Hepatocyte (in vitro differentiated cells): ENCODE results near the gene DENND1A. TPM values are rescaled to one million over a fixed set of nuclear protein-coding genes. Genes with fewer than 3 reads are reported as not detected.

ENCODE experiments used
- DNase-seq: peaks from one replicate; pipeline ENCODE4 v3.0.0-alpha.2; 2016; ENCODE audit warnings: low spot score
- H2AFZ ChIP-seq: fragments of 200-600 bp; sonication (generic); 2 replicates; pipeline ENCODE4 v1.6.0; 2016; ENCODE audit warnings: antibody characterized with exemption, mild to moderate bottlenecking
- H3K27ac ChIP-seq: fragments of 200-600 bp; sonication (generic); 2 replicates; pipeline ENCODE4 v1.5.1; 2016; ENCODE audit warnings: mild to moderate bottlenecking
- H3K27me3 ChIP-seq: fragments of 200-600 bp; sonication (generic); 2 replicates; pipeline ENCODE4 v1.6.1; 2016
- H3K36me3 ChIP-seq: fragments of 200-600 bp; sonication (generic); replicated peaks from 2 replicates; pipeline ENCODE4 v1.5.1; 2016; ENCODE audit warnings: low read depth; ENCODE audit not compliant: insufficient read depth
- H3K4me1 ChIP-seq: fragments of 200-600 bp; sonication (generic); 2 replicates; pipeline ENCODE4 v1.5.1; 2016; ENCODE audit warnings: mild to moderate bottlenecking, moderate library complexity; ENCODE audit not compliant: insufficient read depth
- H3K4me2 ChIP-seq: fragments of 200-600 bp; sonication (generic); 2 replicates; pipeline ENCODE4 v1.6.0; 2016
- H3K4me3 ChIP-seq: fragments of 200-600 bp; sonication (generic); 2 replicates; pipeline ENCODE4 v1.5.1; 2016; ENCODE audit warnings: mild to moderate bottlenecking
- H3K79me2 ChIP-seq: fragments of 200-600 bp; sonication (generic); 2 replicates; pipeline ENCODE4 v1.6.0; 2017; ENCODE audit warnings: mild to moderate bottlenecking
- H3K9me2 ChIP-seq: fragments of 200-600 bp; sonication (generic); replicated peaks from 2 replicates; pipeline ENCODE4 v1.6.0; 2017; ENCODE audit warnings: mild to moderate bottlenecking; ENCODE audit not compliant: insufficient read depth
- H3K9me3 ChIP-seq: fragments of 200-600 bp; sonication (generic); 2 replicates; pipeline ENCODE4 v1.5.1; 2016; ENCODE audit warnings: low read depth, mild to moderate bottlenecking
- H4K20me1 ChIP-seq: fragments of 200-600 bp; sonication (generic); 2 replicates; pipeline ENCODE4 v1.6.0; 2016; ENCODE audit warnings: mild to moderate bottlenecking; ENCODE audit not compliant: insufficient read depth, poor library complexity, severe bottlenecking
- EZH2 ChIP-seq: fragments of 200-600 bp; sonication (generic); IDR thresholded peaks from 2 replicates; pipeline ENCODE4 v1.6.1; 2016; ENCODE audit warnings: antibody characterized with exemption, mild to moderate bottlenecking, borderline replicate concordance
- EZH2phosphoT487 ChIP-seq: fragments of 200-600 bp; sonication (generic); IDR thresholded peaks from one replicate; pipeline ENCODE4 v1.6.1; 2018; ENCODE audit warnings: antibody characterized with exemption, mild to moderate bottlenecking, low read depth, moderate library complexity; ENCODE audit not compliant: unreplicated experiment, severe bottlenecking
- WGBS: methylation state at CpG from one replicate; pipeline ENCODE4 v1.1.6; 2016; ENCODE audit warnings: low lambda C conversion rate; ENCODE audit errors: missing lambda C conversion rate; 5-methylcytosine and 5-hydroxymethylcytosine counted together
- polyA plus RNA-seq: library from polyadenylated mRNA; unstranded; fragments of >200 nt; fragmentation: Nextera tagmentation; extraction: Ambion mirVana; gene quantifications from 2 replicates; pipeline ENCODE4 v1.2.1, GENCODE V29; 2016
- total RNA-seq: library from RNA; depleted of rRNA; stranded (reverse); fragments of >200 nt; gene quantifications from 2 replicates; pipeline ENCODE4 v1.2.3, GENCODE V29; 2014
- TF ChIP-seq, protein P1 (sequence below): fragments of 200-600 bp; sonication (generic); IDR thresholded peaks from 2 replicates; pipeline ENCODE4 v1.5.1; 2016; ENCODE audit warnings: antibody characterized with exemption, mild to moderate bottlenecking; ENCODE audit not compliant: poor library complexity

Gene DENND1A
- total and polyA plus RNA-seq, 2 experiments from 2014 or later: 24.0 to 28.9 TPM

DNA sequence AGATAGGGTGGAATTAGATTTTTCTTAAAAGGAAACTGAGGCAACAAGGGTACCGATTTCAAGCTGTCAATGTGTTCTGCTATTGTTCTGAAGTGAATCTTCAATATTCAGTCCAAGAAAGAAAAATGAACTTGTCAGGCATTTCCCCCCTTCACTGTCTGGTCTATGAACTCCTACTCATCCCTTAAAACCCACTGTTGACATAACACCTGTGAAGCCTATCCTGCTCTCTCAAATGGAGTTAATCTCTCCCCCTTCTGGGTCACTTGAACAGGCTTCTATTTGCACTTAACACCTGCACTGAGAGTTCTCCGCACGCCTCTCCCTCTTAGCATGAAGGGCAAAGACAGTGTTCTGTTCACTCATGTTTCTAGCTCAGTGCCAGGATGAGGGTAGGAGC lies 429.6 kb downstream of the DENND1A start:
- Histone ChIP-seq H3K9me2 (no peaks in the 10 kb centered on the region), H3K9me3 (no peaks in the 10 kb centered on the region), H3K79me2 (no peaks in the 10 kb centered on the region), H3K27ac (no peak overlapping the region), H3K27me3 (no peaks in the 10 kb centered on the region), H3K4me2 (no peak overlapping the region), H4K20me1 (no peaks in the 10 kb centered on the region), H2AFZ (no peak overlapping the region), H3K4me1 (no peaks in the 10 kb centered on the region), H3K36me3 (no peaks in the 10 kb centered on the region), H3K4me3 (no peak overlapping the region)
- DNase-seq: no peak
- TF ChIP-seq EZH2phosphoT487 (no peak), EZH2 (no peak)
- TF ChIP-seq, protein P1, sequence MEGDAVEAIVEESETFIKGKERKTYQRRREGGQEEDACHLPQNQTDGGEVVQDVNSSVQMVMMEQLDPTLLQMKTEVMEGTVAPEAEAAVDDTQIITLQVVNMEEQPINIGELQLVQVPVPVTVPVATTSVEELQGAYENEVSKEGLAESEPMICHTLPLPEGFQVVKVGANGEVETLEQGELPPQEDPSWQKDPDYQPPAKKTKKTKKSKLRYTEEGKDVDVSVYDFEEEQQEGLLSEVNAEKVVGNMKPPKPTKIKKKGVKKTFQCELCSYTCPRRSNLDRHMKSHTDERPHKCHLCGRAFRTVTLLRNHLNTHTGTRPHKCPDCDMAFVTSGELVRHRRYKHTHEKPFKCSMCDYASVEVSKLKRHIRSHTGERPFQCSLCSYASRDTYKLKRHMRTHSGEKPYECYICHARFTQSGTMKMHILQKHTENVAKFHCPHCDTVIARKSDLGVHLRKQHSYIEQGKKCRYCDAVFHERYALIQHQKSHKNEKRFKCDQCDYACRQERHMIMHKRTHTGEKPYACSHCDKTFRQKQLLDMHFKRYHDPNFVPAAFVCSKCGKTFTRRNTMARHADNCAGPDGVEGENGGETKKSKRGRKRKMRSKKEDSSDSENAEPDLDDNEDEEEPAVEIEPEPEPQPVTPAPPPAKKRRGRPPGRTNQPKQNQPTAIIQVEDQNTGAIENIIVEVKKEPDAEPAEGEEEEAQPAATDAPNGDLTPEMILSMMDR: no peak
- WGBS: 64% methylated on average over 3 of the region's 3 CpGs

DNA sequence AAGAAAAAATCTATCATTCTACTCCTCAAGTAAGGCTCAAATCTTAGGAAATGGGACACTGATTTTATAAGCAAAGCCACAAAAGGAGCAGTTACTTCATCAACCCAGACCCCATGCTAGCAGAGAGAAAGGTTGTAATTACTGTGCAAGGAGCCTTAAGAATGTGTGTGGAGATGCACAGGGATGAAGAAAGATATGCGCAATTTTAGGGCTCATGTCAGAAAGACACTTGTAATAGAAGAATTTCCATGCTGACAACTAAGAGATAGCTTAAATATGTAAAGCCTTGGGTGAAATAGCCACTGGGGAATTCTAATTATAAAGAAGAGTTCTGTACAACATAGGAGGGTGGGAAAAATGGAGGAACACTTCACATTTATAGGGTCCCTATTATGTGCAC lies 432.1 kb downstream of the DENND1A start:
- H3K79me2 ChIP-seq: no peaks in the 10 kb centered on the region
- H3K4me3 ChIP-seq: no peak overlapping the region
- TF ChIP-seq, protein P1: no peak
- TF ChIP-seq EZH2phosphoT487: no peak
- TF ChIP-seq EZH2: no peak
- H2AFZ ChIP-seq: no peak overlapping the region
- H3K36me3 ChIP-seq: no peaks in the 10 kb centered on the region
- H3K9me2 ChIP-seq: no peaks in the 10 kb centered on the region
- H3K9me3 ChIP-seq: no peaks in the 10 kb centered on the region
- 96% methylated on average over 1 of the region's 1 CpG for WGBS
- H3K27me3 ChIP-seq: no peaks in the 10 kb centered on the region
- H3K4me1 ChIP-seq: no peaks in the 10 kb centered on the region
- H3K27ac ChIP-seq: no peak overlapping the region
- no peak overlapping the region for H3K4me2 ChIP-seq
- no peak for DNase-seq
- H4K20me1 ChIP-seq: no peaks in the 10 kb centered on the region

DNA sequence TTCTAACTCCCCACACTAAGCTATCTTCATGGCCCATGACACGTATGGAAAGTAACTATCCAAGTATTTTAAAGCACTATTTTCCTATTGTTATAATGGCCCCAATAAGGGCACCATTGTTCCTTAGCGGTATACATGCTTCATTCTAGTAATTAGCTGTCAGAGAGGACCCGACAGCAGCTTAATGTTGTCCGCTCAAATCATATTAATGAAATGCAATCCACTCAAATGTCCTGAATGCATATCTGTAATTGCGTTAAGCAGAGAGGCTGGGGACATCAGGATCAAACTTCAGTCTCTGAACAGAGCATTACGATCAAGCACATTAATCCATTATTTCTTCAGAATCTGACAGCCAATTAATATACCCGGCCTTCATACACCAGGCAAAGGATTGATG lies 434.2 kb downstream of the DENND1A start:
- Histone ChIP-seq H3K9me3 (no peaks in the 10 kb centered on the region), H3K9me2 (no peaks in the 10 kb centered on the region), H2AFZ (no peak overlapping the region), H3K4me2 (no peak overlapping the region), H3K4me1 (no peaks in the 10 kb centered on the region), H3K4me3 (no peak overlapping the region), H3K27me3 (no peaks in the 10 kb centered on the region), H3K79me2 (no peaks in the 10 kb centered on the region), H4K20me1 (no peaks in the 10 kb centered on the region), H3K27ac (no peak overlapping the region), H3K36me3 (no peaks in the 10 kb centered on the region)
- TF ChIP-seq EZH2phosphoT487: no peak
- TF ChIP-seq EZH2: no peak
- TF ChIP-seq, protein P1: no peak
- DNase-seq: no peak
- 91% methylated on average over 7 of the region's 7 CpGs for WGBS

DNA sequence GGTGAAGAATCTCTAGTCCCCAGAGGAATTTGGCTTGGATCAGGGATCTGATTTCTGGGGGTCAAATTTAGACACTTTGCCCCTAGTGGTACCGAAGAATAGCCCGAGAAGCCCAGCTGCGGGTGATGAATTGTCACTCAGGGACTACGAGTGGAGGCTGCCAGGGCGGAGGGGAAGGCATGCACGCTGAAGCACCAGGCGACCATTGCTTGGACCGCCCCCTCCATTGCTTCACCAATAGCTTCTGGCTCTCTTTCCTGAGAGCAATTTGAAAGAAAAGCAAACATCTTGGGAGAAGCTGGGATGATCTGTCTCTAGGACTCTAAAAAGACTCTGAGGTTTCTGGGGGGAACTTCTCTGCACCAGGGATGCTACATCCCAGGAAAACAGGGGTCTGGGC lies 436.3 kb downstream of the DENND1A start:
- Histone ChIP-seq H3K9me3 (no peaks in the 10 kb centered on the region), H4K20me1 (no peaks in the 10 kb centered on the region), H3K4me1 (no peaks in the 10 kb centered on the region), H2AFZ (no peak overlapping the region), H3K4me3 (no peak overlapping the region), H3K36me3 (no peaks in the 10 kb centered on the region), H3K9me2 (no peaks in the 10 kb centered on the region), H3K27ac (no peak overlapping the region), H3K27me3 (no peaks in the 10 kb centered on the region), H3K4me2 (no peak overlapping the region), H3K79me2 (no peaks in the 10 kb centered on the region)
- no peak for DNase-seq
- TF ChIP-seq EZH2 (no peak), EZH2phosphoT487 (no peak)
- TF ChIP-seq, protein P1: no peak
- 87% methylated on average over 8 of the region's 8 CpGs for WGBS
